ENCODE data around the gene ADAM19. TPM values are rescaled to one million over a fixed set of nuclear protein-coding genes. Genes with fewer than 3 reads are reported as not detected.

Gene ADAM19
- polyA plus RNA-seq, 1 donor from 2014 or later = 9.9 TPM

DNA sequence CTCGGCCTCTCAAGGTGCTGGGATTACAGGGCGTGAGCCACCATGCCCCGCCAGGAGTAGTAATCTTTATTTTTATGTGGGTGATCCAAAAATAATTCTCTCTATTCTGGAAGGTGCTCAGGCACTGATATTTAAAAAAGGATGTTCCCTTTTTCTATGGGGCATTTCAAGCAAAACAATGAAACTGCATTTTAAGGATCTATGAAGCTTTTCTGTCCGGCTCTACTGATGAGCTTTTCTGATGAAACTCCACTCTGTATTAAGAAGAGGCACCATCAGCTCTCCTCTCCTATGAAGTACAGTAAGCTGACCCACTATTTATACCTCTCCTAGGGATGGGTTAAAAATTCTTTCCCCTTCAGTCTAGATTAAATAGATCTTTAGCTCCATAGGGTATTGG, 7.4 kb downstream of the ADAM19 start:
- no peak overlapping the region for H2AFZ ChIP-seq (ENCODE audit: low read depth, low read length)
- no peaks in the 10 kb centered on the region for H3K36me3 ChIP-seq (ENCODE audit: insufficient read depth, low read length)
- H3K9ac ChIP-seq (ENCODE audit: low read length) = no peak overlapping the region
- no peaks in the 10 kb centered on the region for H3F3A ChIP-seq (ENCODE audit: insufficient read depth, low read length, poor library complexity, severe bottlenecking)
- H3K79me2 ChIP-seq (replicated peaks; ENCODE audit: insufficient read depth, low read length) = no peaks in the 10 kb centered on the region
- no peaks in the 10 kb centered on the region for H3K27me3 ChIP-seq (ENCODE audit: insufficient read depth, low read depth, low read length)
- no peak overlapping the region for H3K27ac ChIP-seq (ENCODE audit: low read length)
- H3K9me2 ChIP-seq (ENCODE audit: insufficient read depth, low read length) = no peaks in the 10 kb centered on the region
- no peak overlapping the region for H3K4me3 ChIP-seq (ENCODE audit: low read length)
- no peaks in the 10 kb centered on the region for H4K20me1 ChIP-seq (ENCODE audit: insufficient read depth)
- no peak overlapping the region for H3K4me2 ChIP-seq (ENCODE audit: low read length)
- H3K9me3 ChIP-seq (ENCODE audit: low read length) = no peaks in the 10 kb centered on the region
- TF ChIP-seq REST (IDR thresholded peaks at IDR 0.05; ENCODE audit: borderline replicate concordance) (no peak), POLR2AphosphoS5 (IDR thresholded peaks at IDR 0.05) (no peak), SMC3 (conservative IDR thresholded peaks at IDR 0.05; ENCODE audit: poor library complexity) (no peak), EP300 (conservative IDR thresholded peaks at IDR 0.05; ENCODE audit: poor library complexity, severe bottlenecking) (no peak), CTCF (IDR thresholded peaks at IDR 0.05; ENCODE audit: poor library complexity, severe bottlenecking) (no peak), EZH2 (IDR thresholded peaks at IDR 0.05; ENCODE audit: borderline replicate concordance, insufficient read depth, low read length, poor library complexity, severe bottlenecking) (no peak), RAD21 (conservative IDR thresholded peaks at IDR 0.05) (no peak), TAF1 (IDR thresholded peaks at IDR 0.05; ENCODE audit: low read depth) (no peak), MXI1 (conservative IDR thresholded peaks at IDR 0.05; ENCODE audit: poor library complexity, severe bottlenecking) (no peak)

DNA sequence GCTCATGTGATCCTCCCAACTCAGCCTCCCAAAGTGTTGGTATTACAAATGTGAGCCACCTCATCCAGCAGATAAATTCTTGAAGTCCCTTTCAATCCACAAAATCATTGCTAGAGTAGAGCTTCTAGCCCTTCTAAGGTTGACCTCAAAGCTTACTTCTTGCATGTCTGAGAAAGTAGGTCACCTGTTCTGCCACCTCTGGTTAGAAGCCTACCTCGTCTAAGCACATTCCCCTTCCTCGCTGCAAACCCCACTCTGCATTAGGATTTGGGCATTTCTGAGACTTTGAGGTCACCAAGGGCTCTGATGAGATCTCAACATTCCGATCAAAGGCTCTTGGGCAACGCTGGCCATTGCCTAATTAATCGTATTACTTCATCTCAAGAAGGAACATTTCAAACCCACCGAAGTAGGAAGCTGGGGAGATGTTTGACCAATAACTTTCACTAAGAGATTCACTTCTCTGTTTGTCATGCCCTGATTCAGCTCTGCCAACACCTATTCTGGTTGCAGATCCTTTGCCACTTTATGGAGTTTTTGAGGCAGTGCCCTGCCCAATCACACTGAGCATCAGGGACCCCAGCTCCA, 8.6 kb downstream of the ADAM19 start:
- H3K27me3 ChIP-seq (ENCODE audit: insufficient read depth, low read depth, low read length) = no peaks in the 10 kb centered on the region

More for the DNA sequence above, 8.6 kb downstream of the ADAM19 start:
- H3K9me3 ChIP-seq (ENCODE audit: low read length) = no peaks in the 10 kb centered on the region
- no peaks in the 10 kb centered on the region for H3K79me2 ChIP-seq (replicated peaks; ENCODE audit: insufficient read depth, low read length)
- no peak overlapping the region for H3K4me2 ChIP-seq (ENCODE audit: low read length)
- no peak overlapping the region for H2AFZ ChIP-seq (ENCODE audit: low read depth, low read length)
- H3K9me2 ChIP-seq (ENCODE audit: insufficient read depth, low read length) = no peaks in the 10 kb centered on the region
- H3K9ac ChIP-seq (ENCODE audit: low read length) = no peak overlapping the region
- no peaks in the 10 kb centered on the region for H3F3A ChIP-seq (ENCODE audit: insufficient read depth, low read length, poor library complexity, severe bottlenecking)
- no peak overlapping the region for H3K27ac ChIP-seq (ENCODE audit: low read length)
- no peaks in the 10 kb centered on the region for H4K20me1 ChIP-seq (ENCODE audit: insufficient read depth)
- no peaks in the 10 kb centered on the region for H3K36me3 ChIP-seq (ENCODE audit: insufficient read depth, low read length)
- H3K4me3 ChIP-seq (ENCODE audit: low read length) = no peak overlapping the region
- TF ChIP-seq POLR2AphosphoS5 (IDR thresholded peaks at IDR 0.05) = no peak
- no peak for TF ChIP-seq RAD21 (conservative IDR thresholded peaks at IDR 0.05)
- no peak for TF ChIP-seq TAF1 (IDR thresholded peaks at IDR 0.05; ENCODE audit: low read depth)
- TF ChIP-seq SMC3 (conservative IDR thresholded peaks at IDR 0.05; ENCODE audit: poor library complexity) = no peak
- no peak for TF ChIP-seq CTCF (IDR thresholded peaks at IDR 0.05; ENCODE audit: poor library complexity, severe bottlenecking)
